Heart right ventricle (tissue), 16 donors: ENCODE measurements around the gene GMEB2. TPM values are rescaled to one million over a fixed set of nuclear protein-coding genes. Genes with fewer than 3 reads are reported as not detected.

Source experiments
- ATAC-seq, 8 donors: fragments of 200-7000 bp; cut with Tn5 transposase; one replicate each; pipeline ENCODE4 v1.9.1; 2020; ENCODE audit warnings: mild to moderate bottlenecking in 8 of 8, moderate library complexity in 8 of 8, moderate number of reproducible peaks in 1 of 8
- DNase-seq, 2 donors: peaks; one replicate each; pipeline ENCODE4 v3.0.0-alpha.2; 2020
- H3K27ac ChIP-seq, 10 donors: fragments of 200-600 bp; sonication (generic) in 2 of 10; one replicate each; pipeline versions ENCODE4 v1.5.0 to v1.8.0; 2020 to 2022; ENCODE audit warnings: mild to moderate bottlenecking in 3 of 10
- H3K27me3 ChIP-seq, 7 donors: fragments of 200-600 bp; one replicate each; pipeline ENCODE4 v1.8.0; 2021 to 2022; ENCODE audit warnings: mild to moderate bottlenecking in 2 of 7
- H3K36me3 ChIP-seq, 9 donors: fragments of 200-600 bp; sonication (generic) in 1 of 9; one replicate each; pipeline versions ENCODE4 v1.5.0 to v1.8.0; 2020 to 2022; ENCODE audit warnings: mild to moderate bottlenecking in 2 of 9
- H3K4me1 ChIP-seq, 9 donors: fragments of 200-600 bp; sonication (generic) in 1 of 9; one replicate each; pipeline versions ENCODE4 v1.5.0 to v1.8.0; 2020 to 2022; ENCODE audit warnings: mild to moderate bottlenecking in 4 of 9
- H3K4me3 ChIP-seq, 10 donors: fragments of 200-600 bp; sonication (generic) in 2 of 10; one replicate each; pipeline versions ENCODE4 v1.5.0 to v1.8.0; 2020 to 2022; ENCODE audit warnings: mild to moderate bottlenecking in 7 of 10, moderate library complexity in 2 of 10
- H3K9me3 ChIP-seq, 11 donors: fragments of 200-600 bp in 10 of 11; sonication (generic) in 2 of 11; one replicate each; pipeline versions ENCODE4 v1.5.0 to v1.8.0; 2013 to 2022; ENCODE audit warnings: mild to moderate bottlenecking in 2 of 11, control low read depth in 1 of 11, moderate library complexity in 1 of 11
- CTCF ChIP-seq, 9 donors: fragments of 200-600 bp; sonication (generic) in 2 of 9; IDR thresholded peaks; one replicate each; pipeline versions ENCODE4 v1.5.0 to v1.8.0; 2021 to 2022; ENCODE audit warnings: antibody characterized with exemption in 9 of 9, mild to moderate bottlenecking in 5 of 9, moderate library complexity in 1 of 9
- WGBS, 2 donors: extraction: QIAGEN DNeasy Blood & Tissue Kit; methylation state at CpG; one replicate each; pipeline ENCODE4 v1.1.7; 2013; ENCODE audit warnings: inconsistent platforms in 1 of 2; 5-methylcytosine and 5-hydroxymethylcytosine counted together
- intact Hi-C, 10 donors: fragments of 100-400 bp; cut with DNase I; formaldehyde crosslinking; loops; one replicate each; pipeline versions ENCODE4 v1.11.1 to v1.14.2; 2022
- polyA plus RNA-seq, 2 donors: library from polyadenylated mRNA; stranded (reverse); fragments of 200-250 nt; gene quantifications; one replicate each; pipeline ENCODE4 v1.2.3, GENCODE V29; 2013
- total RNA-seq, 10 donors: library from RNA; stranded (reverse); fragmentation: NEBNext Ultra II Directional in 3 of 10; extraction: Animal tissue kit (Norgen Biotek cat#: 25700) in 3 of 10; gene quantifications; one replicate each; pipeline versions ENCODE4 v1.2.1 to v1.2.4, GENCODE V29; 2021 to 2023
- donor health status: Arrhythmogenic right ventricular cardiomyopathy.
- donor health status: ischemic (EF 13 %, LVEDD 7.1; RV severe dilation, severe dysfunction).
- donor health status: healthy with polysubstance abuse.
- donor health status: DM: no; HTN: yes; CAD: no.
- donor health status: DM: no; HTN: no; CAD: no.
- donor health status: ischemic (EF 25% LVEDD 6.9; RV normal size, moderate dysfunction).
- donor health status: ischemic (EF 25% LVEDD 5.7; RV mildly dilated, moderate dysfunction).
- donor health status: healthy.
- donor health status: DM: yes; HTN: yes; CAD: no.
- donor health status: Ischemic cardiomyopathy.
- donor health status: ischemic (EF 35%, LVEDD 5.7; RV mildly dilated, moderate dysfunction).
- donor health status: nonischemic (EF 11% LVEDD 7.7; RV severe dilation, severe dysfunction).
- donor health status: DM: yes; HTN: yes; CAD: no.
- donor health status: PGD.
- donor health status: ischemic (EF 29% LVEDD 5.4; RV normal size, mild dysfunction).
- donor health status: nonischemic (EF 23%, LVEDD 6.1; RV moderate dilation, normal function).

GMEB2 gene
- total and polyA plus RNA-seq, 12 donors, result 4.9 to 8.2 (median 5.9) TPM

GRCh38 chr20:63657937-63658748 lies 31.2 kb upstream of the GMEB2 start, which contains the start of gene RTEL1:
Gene RTEL1, plus strand, starts transcription at chr20:63658312. Its CDS starts 1,091 bp downstream, at chr20:63659403.
- H3K4me3 ChIP-seq, result peak within 1 kb of the TSS; percentile 38 to 89 (median 72)
- DNase-seq (peak; percentile 92), ATAC-seq (peak; percentile 94 to 98 (median 96))
- no peaks in the 10 kb centered on the region for H3K9me3 ChIP-seq
- H3K4me1 ChIP-seq, result peaks cover 8 to 36% (median 29%) of the 10 kb centered on the region in 9 donors
- peaks cover 0 to 3% (median 0%) of the 10 kb centered on the region in 7 donors for H3K27me3 ChIP-seq
- peak in 1 of 9 donors; percentile 25 for TF ChIP-seq CTCF (IDR thresholded peaks at IDR 0.05)
- WGBS, 2 donors, result 1 to 2% methylated on average over 73 of the region's 73 CpGs
- intact Hi-C loops, result loop anchor here in 3 of 10 donors (1.0 to 10.0 kb wide), 5 partner anchors 31 to 207 kb away; partner anchors contain the start of genes ARFRP1 (in 2 of the 3), GMEB2 (in 2 of the 3), LIME1 (in 1 of the 3) and SLC2A4RG (in 1 of the 3)
- H3K27ac ChIP-seq, result peak within 1 kb of the TSS; percentile 73 to 95 (median 90)
- H3K36me3 ChIP-seq, result peaks cover 0 to 31% (median 7%) of the 10 kb centered on the region in 9 donors

GRCh38 chr20:63657260-63657936 lies 30.5 kb upstream of the GMEB2 start:
- Histone ChIP-seq H3K27me3 (peaks cover 0 to 7% (median 2%) of the 10 kb centered on the region in 7 donors), H3K4me3 (peak overlapping the region; percentile 38 to 89 (median 72)), H3K4me1 (peaks cover 11 to 40% (median 33%) of the 10 kb centered on the region in 9 donors), H3K27ac (peak overlapping the region; percentile 73 to 95 (median 90)), H3K9me3 (no peaks in the 10 kb centered on the region), H3K36me3 (peaks cover 0 to 24% (median 4%) of the 10 kb centered on the region in 9 donors)
- TF ChIP-seq CTCF (IDR thresholded peaks at IDR 0.05), result no peak
- ATAC-seq, result peak in 3 of 8 donors; percentile 0 to 12 (median 0)
- DNase-seq, result no peak
- WGBS, 2 donors, result 38 to 46% methylated on average over 31 of the region's 31 CpGs
- intact Hi-C loops, result loop anchor here in 2 of 10 donors (5.0 to 10.0 kb wide), 2 partner anchors 50 to 77 kb away; partner anchors contain the start of genes ARFRP1 (in 1 of the 2), LIME1 (in 1 of the 2), SLC2A4RG (in 1 of the 2) and ZGPAT (in 1 of the 2)

- intact Hi-C loops, result loop anchor here in 2 of 10 donors (5.0 to 10.0 kb wide), 2 partner anchors 51 to 78 kb away; partner anchors contain the start of genes ARFRP1 (in 1 of the 2), LIME1 (in 1 of the 2), SLC2A4RG (in 1 of the 2) and ZGPAT (in 1 of the 2)
- Histone ChIP-seq H3K27me3 (peaks cover 0 to 17% (median 6%) of the 10 kb centered on the region in 7 donors), H3K4me3 (no peak overlapping the region), H3K36me3 (peaks cover 0 to 15% (median 0%) of the 10 kb centered on the region in 9 donors), H3K27ac (no peak overlapping the region), H3K4me1 (peaks cover 18 to 50% (median 42%) of the 10 kb centered on the region in 9 donors), H3K9me3 (no peaks in the 10 kb centered on the region)
- DNase-seq (no peak), ATAC-seq (no peak)
- 88 to 89% methylated on average over 3 of the region's 3 CpGs for WGBS, 2 donors
- no peak for TF ChIP-seq CTCF (IDR thresholded peaks at IDR 0.05)
These were observed 29.6 kb upstream of the GMEB2 start for GRCh38 chr20:63656451-63656850.
